GM19372 (cell line): ENCODE results near the gene EML1.

Source experiments
- ATAC-seq: cut with Tn5 transposase; IDR thresholded peaks from one replicate; pipeline ENCODE4 v1.9.1; 2021; ENCODE audit warnings: mild to moderate bottlenecking, low read depth, moderate library complexity; ENCODE audit not compliant: unreplicated experiment

The EML1 gene

GRCh38 chr14:99802301-99803105, 9.3 kb downstream of the EML1 start:
- no peak for ATAC-seq

GRCh38 chr14:99803106-99803775, 10.0 kb downstream of the EML1 start:
- no peak for ATAC-seq

GRCh38 chr14:99803803-99804202, 10.6 kb downstream of the EML1 start:
- no peak for ATAC-seq

- no peak for ATAC-seq
Measured at GRCh38 chr14:99805757-99806439, 12.7 kb downstream of the EML1 start.

GRCh38 chr14:99806836-99807235, 13.6 kb downstream of the EML1 start:
- ATAC-seq, result no peak

GRCh38 chr14:99807413-99808153, 14.4 kb downstream of the EML1 start:
- no peak for ATAC-seq

GRCh38 chr14:99808154-99808505, 14.9 kb downstream of the EML1 start:
- no peak for ATAC-seq

- ATAC-seq, result no peak
Measured at GRCh38 chr14:99808515-99808914, 15.3 kb downstream of the EML1 start.

GRCh38 chr14:99809360-99809759, 16.1 kb downstream of the EML1 start:
- ATAC-seq, result no peak

GRCh38 chr14:99809859-99810558, 16.8 kb downstream of the EML1 start:
- no peak for ATAC-seq

- no peak for ATAC-seq
Measured at GRCh38 chr14:99810559-99810874, 17.3 kb downstream of the EML1 start.

- no peak for ATAC-seq
Measured at GRCh38 chr14:99812096-99812750, 19.0 kb downstream of the EML1 start.

GRCh38 chr14:99812892-99813291, 19.7 kb downstream of the EML1 start:
- ATAC-seq, result no peak

GRCh38 chr14:99815696-99816095, 22.5 kb downstream of the EML1 start:
- no peak for ATAC-seq

- no peak for ATAC-seq
Measured at GRCh38 chr14:99816217-99816616, 23.0 kb downstream of the EML1 start.

- ATAC-seq, result no peak
Measured at GRCh38 chr14:99816642-99817041, 23.4 kb downstream of the EML1 start.

- ATAC-seq, result no peak
Measured at GRCh38 chr14:99817331-99817730, 24.1 kb downstream of the EML1 start.

GRCh38 chr14:99818503-99819036, 25.4 kb downstream of the EML1 start:
- no peak for ATAC-seq

GRCh38 chr14:99819514-99819913, 26.3 kb downstream of the EML1 start:
- ATAC-seq, result no peak
